GM23248 (cell line): Measurements from ENCODE around the gene NFKBIE. TPM values are rescaled to one million over a fixed set of nuclear protein-coding genes. Genes with fewer than 3 reads are reported as not detected.

ENCODE experiments used
- DNase-seq: peaks from one replicate; pipeline ENCODE4 v3.0.0-alpha.2; 2015
- H2AFZ ChIP-seq: fragments of 200-600 bp; sonication (generic); 2 replicates; pipeline ENCODE4 v1.6.1; 2016; ENCODE audit warnings: antibody characterized with exemption
- H3F3A ChIP-seq: fragments of 200-600 bp; sonication (generic); 2 replicates; pipeline ENCODE4 v1.6.1; 2016; ENCODE audit warnings: mild to moderate bottlenecking, antibody characterized with exemption, mixed run types; ENCODE audit not compliant: insufficient read depth
- H3K27ac ChIP-seq: fragments of 200-600 bp; sonication (generic); 2 replicates; pipeline ENCODE4 v1.5.1; 2016; ENCODE audit warnings: mild to moderate bottlenecking
- H3K27me3 ChIP-seq: fragments of 200-600 bp; sonication (generic); replicated peaks from 2 replicates; pipeline ENCODE4 v1.6.1; 2016; ENCODE audit warnings: mild to moderate bottlenecking; ENCODE audit not compliant: insufficient read depth
- H3K36me3 ChIP-seq: fragments of 200-600 bp; sonication (generic); 2 replicates; pipeline ENCODE4 v1.6.1; 2016; ENCODE audit warnings: low read depth, mild to moderate bottlenecking
- H3K4me1 ChIP-seq: fragments of 200-600 bp; sonication (generic); 2 replicates; pipeline ENCODE4 v1.6.1; 2016; ENCODE audit warnings: mild to moderate bottlenecking; ENCODE audit not compliant: insufficient read depth
- H3K4me2 ChIP-seq: fragments of 200-600 bp; sonication (generic); one replicate; pipeline ENCODE4 v1.6.1; 2016; ENCODE audit warnings: mild to moderate bottlenecking; ENCODE audit not compliant: unreplicated experiment
- H3K4me3 ChIP-seq: fragments of 200-600 bp; sonication (generic); 2 replicates; pipeline ENCODE4 v1.5.1; 2016; ENCODE audit warnings: mild to moderate bottlenecking
- H3K79me2 ChIP-seq: fragments of 200-600 bp; sonication (generic); 2 replicates; pipeline ENCODE4 v1.6.1; 2016; ENCODE audit warnings: mild to moderate bottlenecking; ENCODE audit not compliant: insufficient read depth
- H3K9ac ChIP-seq: fragments of 200-600 bp; sonication (generic); 2 replicates; pipeline ENCODE4 v1.6.1; 2016; ENCODE audit warnings: mild to moderate bottlenecking
- H3K9me2 ChIP-seq: fragments of 200-600 bp; sonication (generic); 2 replicates; pipeline ENCODE4 v1.6.1; 2016; ENCODE audit warnings: mixed run types, mild to moderate bottlenecking, moderate library complexity; ENCODE audit not compliant: insufficient read depth
- H3K9me3 ChIP-seq: fragments of 200-600 bp; sonication (generic); one replicate; pipeline ENCODE4 v1.6.1; 2017; ENCODE audit warnings: low read depth
- H4K20me1 ChIP-seq: fragments of 200-600 bp; sonication (generic); 2 replicates; pipeline ENCODE4 v1.6.0; 2016; ENCODE audit not compliant: insufficient read depth
- EZH2 ChIP-seq: fragments of 200-600 bp; sonication (generic); IDR thresholded peaks from 2 replicates; pipeline ENCODE4 v1.6.1; 2018; ENCODE audit warnings: antibody characterized with exemption, mild to moderate bottlenecking; ENCODE audit not compliant: insufficient read depth, poor library complexity, severe bottlenecking
- EZH2phosphoT487 ChIP-seq: fragments of 200-600 bp; sonication (generic); IDR thresholded peaks from 2 replicates; pipeline ENCODE4 v1.6.1; 2018; ENCODE audit warnings: antibody characterized with exemption, moderate library complexity, mild to moderate bottlenecking, low read depth; ENCODE audit not compliant: insufficient read depth
- WGBS, 2 experiments: methylation state at CpG; one replicate each; pipeline ENCODE4 v1.1.6; 2015 to 2017; ENCODE audit warnings: low lambda C conversion rate in 2 of 2, low coverage in 1 of 2; ENCODE audit errors: missing lambda C conversion rate in 2 of 2; 5-methylcytosine and 5-hydroxymethylcytosine counted together
- in situ Hi-C: fragments of 300-500 bp; cut with MboI; formaldehyde crosslinking; loops from 2 replicates; pipeline ENCODE4 v1.15.0; 2020
- polyA plus RNA-seq: library from polyadenylated mRNA; unstranded; fragments of >200 nt; fragmentation: Nextera tagmentation; extraction: Ambion mirVana; gene quantifications from 2 replicates; pipeline ENCODE4 v1.2.1, GENCODE V29; 2016
- total RNA-seq: library from RNA; depleted of rRNA; stranded (reverse); fragments of >200 nt; shearing (Covaris generic); gene quantifications from 2 replicates; pipeline ENCODE4 v1.2.3, GENCODE V29; 2014

Gene NFKBIE
- total and polyA plus RNA-seq, 2 experiments from 2014 or later: 4.5 to 6.3 TPM

DNA sequence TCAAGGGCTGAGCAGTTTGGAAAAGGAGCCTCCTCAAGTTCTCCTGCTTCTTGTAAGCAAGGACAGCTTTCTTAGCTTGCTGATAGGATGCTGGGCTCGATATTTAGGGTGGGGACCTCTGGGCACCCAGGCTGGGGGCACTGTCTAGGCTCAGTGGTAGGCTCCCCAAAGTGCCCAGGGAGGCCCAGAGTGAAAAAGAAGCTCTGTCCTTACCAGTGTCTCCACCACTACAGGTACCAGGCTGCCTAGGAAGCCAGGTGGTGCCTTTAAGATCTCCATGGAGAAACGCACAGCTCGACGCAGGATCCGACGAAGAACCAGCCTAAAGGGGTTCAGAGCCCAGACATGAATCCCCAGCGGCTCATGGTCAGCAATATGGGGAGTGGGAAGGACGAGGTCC, 41.4 kb upstream of the NFKBIE start:
- Histone ChIP-seq H2AFZ (no peak overlapping the region), H3K27me3 (no peaks in the 10 kb centered on the region), H3K79me2 (no peaks in the 10 kb centered on the region), H3K9me2 (no peaks in the 10 kb centered on the region), H3K36me3 (peaks cover 17% of the 10 kb centered on the region; the same call in 1 of the 2 replicates), H3K9me3 (no peaks in the 10 kb centered on the region), H4K20me1 (no peaks in the 10 kb centered on the region), H3K27ac (no peak overlapping the region), H3K4me3 (no peak overlapping the region), H3K4me1 (peaks cover 15% of the 10 kb centered on the region), H3K9ac (no peak overlapping the region), H3F3A (peaks cover 17% of the 10 kb centered on the region), H3K4me2 (no peak overlapping the region)
- no peak for DNase-seq
- TF ChIP-seq EZH2phosphoT487 (no peak), EZH2 (no peak)
- in situ Hi-C loops: no loop called here
- 94 to 95% methylated on average over 8 of the region's 8 CpGs for WGBS, 2 experiments

DNA sequence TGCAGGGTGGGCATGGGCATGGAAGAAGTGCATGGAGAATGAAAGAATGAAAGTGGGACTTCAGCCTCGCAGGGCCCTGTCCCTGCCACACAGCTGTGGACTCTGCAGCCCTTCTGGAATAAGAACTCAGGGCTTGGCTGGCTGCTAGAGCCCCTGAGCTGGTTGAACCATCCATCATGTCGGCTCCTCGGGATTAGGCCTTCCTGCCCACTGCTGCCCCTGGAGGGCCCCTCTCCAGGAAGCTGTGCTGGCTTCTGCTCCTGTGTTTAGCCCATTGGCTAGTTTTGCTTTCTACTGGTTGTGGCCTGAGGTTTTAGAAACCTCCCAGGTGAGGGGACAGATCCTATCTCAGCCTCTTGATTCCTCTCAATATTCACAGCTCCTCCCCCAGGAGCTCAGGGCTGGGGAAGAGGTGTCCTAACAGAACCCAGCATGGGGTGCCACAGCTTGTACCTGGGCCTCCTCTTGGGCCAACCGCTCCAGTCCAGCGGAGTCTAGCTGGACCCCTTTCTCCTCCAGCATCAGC, 39.9 kb upstream of the NFKBIE start:
- Histone ChIP-seq H3K27ac (no peak overlapping the region), H3K79me2 (no peaks in the 10 kb centered on the region), H3K9ac (no peak overlapping the region), H3K36me3 (0 out of 2 replicates have a peak, but pooled peaks cover 12% of the 10 kb centered on the region), H3K4me1 (peaks cover 15% of the 10 kb centered on the region), H3K27me3 (no peaks in the 10 kb centered on the region), H4K20me1 (no peaks in the 10 kb centered on the region), H3K9me2 (no peaks in the 10 kb centered on the region), H2AFZ (no peak overlapping the region), H3F3A (peaks cover 10% of the 10 kb centered on the region), H3K4me3 (no peak overlapping the region), H3K9me3 (no peaks in the 10 kb centered on the region), H3K4me2 (no peak overlapping the region)
- no peak for DNase-seq
- TF ChIP-seq EZH2phosphoT487 (no peak), EZH2 (no peak)
- in situ Hi-C loops: no loop called here
- WGBS, 2 experiments: 84 to 87% methylated on average over 5 of the region's 5 CpGs

DNA sequence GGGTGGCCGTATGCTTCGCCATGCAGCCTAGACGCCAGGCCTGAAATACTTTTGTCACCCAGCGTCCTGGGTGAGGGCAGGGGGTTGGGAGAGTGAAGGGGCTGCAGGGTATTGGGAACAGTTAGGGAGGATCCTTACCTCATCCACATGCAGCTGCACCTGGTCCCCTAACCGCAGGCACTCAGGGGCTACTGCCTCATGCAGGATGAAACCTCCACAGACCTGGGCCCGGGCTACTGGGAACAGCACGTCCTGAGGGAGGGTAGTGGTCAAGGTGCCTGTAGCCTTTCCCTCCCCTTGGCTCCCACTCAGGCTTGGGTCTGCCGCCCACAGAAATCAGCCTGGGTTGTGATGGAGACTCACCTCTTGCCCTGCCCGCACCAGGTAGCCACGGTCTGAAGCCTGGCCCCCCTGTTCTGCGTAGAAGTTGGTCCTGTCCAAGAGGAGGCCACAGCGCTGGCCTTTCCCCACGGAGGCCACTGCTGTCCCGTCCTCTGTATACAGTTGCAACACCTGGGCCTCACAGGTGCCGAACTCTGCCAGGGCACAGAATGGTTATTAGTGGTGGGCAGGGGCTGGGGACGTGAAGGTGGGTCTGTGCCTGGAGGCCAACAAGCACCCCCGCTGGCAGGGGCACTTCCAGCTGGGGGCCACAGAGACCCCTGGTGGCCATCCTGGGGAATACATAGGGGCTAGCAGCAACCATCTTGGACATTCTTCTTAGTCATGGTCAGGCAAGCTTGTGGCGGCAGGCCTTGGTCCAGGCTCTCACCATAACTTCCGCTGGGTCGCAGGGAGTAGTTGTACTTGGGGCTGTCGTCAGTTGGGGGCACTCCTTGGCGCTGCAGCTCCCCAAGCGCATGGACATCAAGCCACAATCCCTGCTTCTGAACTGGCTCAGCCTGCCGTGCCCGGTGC, 39.2 kb upstream of the NFKBIE start:
- TF ChIP-seq EZH2: no peak
- no peak for TF ChIP-seq EZH2phosphoT487
- peak; percentile 57 for DNase-seq

GRCh38 chr6:44303842-44304241, 38.5 kb upstream of the NFKBIE start:
- no peaks in the 10 kb centered on the region for H3K27me3 ChIP-seq
- in situ Hi-C loops: no loop called here
- peaks cover 5% of the 10 kb centered on the region; the same call in 1 of the 2 replicates for H3K36me3 ChIP-seq
- H2AFZ ChIP-seq: no peak overlapping the region
- H3K79me2 ChIP-seq: no peaks in the 10 kb centered on the region
- no peak for DNase-seq
- H4K20me1 ChIP-seq: no peaks in the 10 kb centered on the region
- WGBS, 2 experiments: 95 to 100% methylated on average over 6 of the region's 6 CpGs
- no peak for TF ChIP-seq EZH2
- no peak for TF ChIP-seq EZH2phosphoT487
- H3K4me1 ChIP-seq: peaks cover 4% of the 10 kb centered on the region; the same call in 1 of the 2 replicates
- H3K4me3 ChIP-seq: no peak overlapping the region
- no peak overlapping the region for H3K4me2 ChIP-seq
- H3K27ac ChIP-seq: no peak overlapping the region
- no peak overlapping the region for H3K9ac ChIP-seq
- no peaks in the 10 kb centered on the region for H3K9me2 ChIP-seq
- no peaks in the 10 kb centered on the region for H3F3A ChIP-seq
- H3K9me3 ChIP-seq: no peaks in the 10 kb centered on the region

More for the DNA sequence above, 39.2 kb upstream of the NFKBIE start:
- Histone ChIP-seq H4K20me1 (no peaks in the 10 kb centered on the region), H3K36me3 (peaks cover 5% of the 10 kb centered on the region; the same call in 1 of the 2 replicates), H3K9ac (no peak overlapping the region), H2AFZ (no peak overlapping the region), H3K4me3 (no peak overlapping the region), H3K9me2 (no peaks in the 10 kb centered on the region), H3K27ac (no peak overlapping the region), H3K4me2 (no peak overlapping the region), H3K79me2 (no peaks in the 10 kb centered on the region), H3K27me3 (no peaks in the 10 kb centered on the region), H3K4me1 (peaks cover 9% of the 10 kb centered on the region), H3F3A (peaks cover 3% of the 10 kb centered on the region), H3K9me3 (no peaks in the 10 kb centered on the region)
- WGBS, 2 experiments: 86 to 88% methylated on average over 24 to 25 of the region's 25 CpGs
- in situ Hi-C loops: no loop called here
